CD4-positive, alpha-beta T cell treated with Interleukin-2 at 100 ng/mL for 4 hours (primary cell): ENCODE measurements around the gene NETO1.

Source experiments
- DNase-seq: peaks from one replicate; pipeline ENCODE4 v3.0.0-alpha.2; 2020; ENCODE audit warnings: low spot score

Gene NETO1

GRCh38 chr18:72726201-72726600 lies 141.6 kb downstream of the NETO1 start:
- no peak for DNase-seq

GRCh38 chr18:72721330-72721729 lies 146.5 kb downstream of the NETO1 start:
- no peak for DNase-seq

- no peak for DNase-seq
Observed at GRCh38 chr18:72720116-72720515, 147.7 kb downstream of the NETO1 start.

- DNase-seq: no peak
Observed at GRCh38 chr18:72704202-72704601, 163.6 kb downstream of the NETO1 start.

- no peak for DNase-seq
Observed at GRCh38 chr18:72700961-72701710, 166.7 kb downstream of the NETO1 start.

GRCh38 chr18:72697706-72698105 lies 170.1 kb downstream of the NETO1 start:
- no peak for DNase-seq

GRCh38 chr18:72692595-72692994 lies 175.2 kb downstream of the NETO1 start:
- no peak for DNase-seq
